GM13976 (cell line): ENCODE results near the gene RNF213.
"Not testable (repeated sequence)": the region's sequence is repeated elsewhere in the genome, so short reads cannot be mapped to it uniquely, and the experiment has no call there.

ENCODE experiments used
- DNase-seq: peaks from one replicate; pipeline ENCODE4 v3.0.0; 2012; ENCODE audit warnings: low spot score
- CTCF ChIP-seq: IDR thresholded peaks from 2 replicates; pipeline ENCODE4 v1.5.1; 2012; ENCODE audit warnings: borderline replicate concordance, mild to moderate bottlenecking; ENCODE audit not compliant: insufficient read depth; ENCODE audit errors: extremely low read depth, missing control alignments, control extremely low read depth
- in situ Hi-C: fragments of 300-500 bp; cut with MboI; formaldehyde crosslinking; loops from one replicate; pipeline ENCODE4 v1.12.0; 2022; ENCODE audit warnings: low sequenced_read_pairs, mixed read lengths, inconsistent platforms; ENCODE audit not compliant: unreplicated experiment

RNF213 gene

GRCh38 chr17:80294653-80295052, 34.0 kb downstream of the RNF213 start:
- in situ Hi-C loops = no loop called here
- TF ChIP-seq CTCF = no peak
- no peak for DNase-seq

- in situ Hi-C loops = no loop called here
- DNase-seq = no peak
- TF ChIP-seq CTCF = no peak
Observed at GRCh38 chr17:80295146-80295545, 34.5 kb downstream of the RNF213 start.

GRCh38 chr17:80295559-80295958, 34.9 kb downstream of the RNF213 start:
- DNase-seq = no peak
- no peak for TF ChIP-seq CTCF
- in situ Hi-C loops = no loop called here

GRCh38 chr17:80296221-80296620, 35.6 kb downstream of the RNF213 start:
- no peak for TF ChIP-seq CTCF
- no peak for DNase-seq
- in situ Hi-C loops = no loop called here

GRCh38 chr17:80297996-80298560, 37.4 kb downstream of the RNF213 start:
- TF ChIP-seq CTCF = no peak
- in situ Hi-C loops = no loop called here
- no peak for DNase-seq

- DNase-seq, in situ Hi-C loops: not testable (repeated sequence)
Observed at GRCh38 chr17:80299350-80300100, 38.9 kb downstream of the RNF213 start.

- in situ Hi-C loops = not testable (repeated sequence)
Observed at GRCh38 chr17:80300756-80301155, 40.1 kb downstream of the RNF213 start.

More at GRCh38 chr17:80300756-80301155, 40.1 kb downstream of the RNF213 start:
- DNase-seq = not testable (repeated sequence)
